ENCODE results near the gene NXPH2. TPM values are rescaled to one million over a fixed set of nuclear protein-coding genes. Genes with fewer than 3 reads are reported as not detected.

The NXPH2 gene
- total RNA-seq, 1 donor from 2014 or later: 25.7 TPM

- DNase-seq (ENCODE audit: low spot score in 2 of 2): no peak
- FAIRE-seq: no peak
Measured at GRCh38 chr2:138713069-138713496, 67.1 kb downstream of the NXPH2 start.

- FAIRE-seq (no peak), DNase-seq (ENCODE audit: low spot score in 2 of 2) (no peak)
Measured at GRCh38 chr2:138712212-138712979, 67.8 kb downstream of the NXPH2 start.

- no peak for DNase-seq (ENCODE audit: low spot score in 2 of 2)
- no peak for FAIRE-seq
Measured at GRCh38 chr2:138711812-138712211, 68.4 kb downstream of the NXPH2 start.

- DNase-seq (ENCODE audit: low spot score in 2 of 2) (no peak), FAIRE-seq (no peak)
Measured at GRCh38 chr2:138708682-138709241, 71.4 kb downstream of the NXPH2 start.

GRCh38 chr2:138707392-138708074 lies 72.7 kb downstream of the NXPH2 start:
- DNase-seq (ENCODE audit: low spot score in 2 of 2) (no peak), FAIRE-seq (no peak)

- FAIRE-seq: no peak
- no peak for DNase-seq (ENCODE audit: low spot score in 2 of 2)
Measured at GRCh38 chr2:138703242-138703641, 76.9 kb downstream of the NXPH2 start.

- FAIRE-seq (no peak), DNase-seq (ENCODE audit: low spot score in 2 of 2) (no peak)
Measured at GRCh38 chr2:138700716-138701115, 79.5 kb downstream of the NXPH2 start.

- DNase-seq (ENCODE audit: low spot score in 2 of 2) (no peak), FAIRE-seq (no peak)
Measured at GRCh38 chr2:138699421-138699820, 80.8 kb downstream of the NXPH2 start.

- FAIRE-seq (no peak), DNase-seq (ENCODE audit: low spot score in 2 of 2) (no peak)
Measured at GRCh38 chr2:138698428-138698827, 81.8 kb downstream of the NXPH2 start.

- no peak for DNase-seq (ENCODE audit: low spot score in 2 of 2)
- FAIRE-seq: no peak
Measured at GRCh38 chr2:138691667-138692066, 88.5 kb downstream of the NXPH2 start.

GRCh38 chr2:138689705-138690104 lies 90.5 kb downstream of the NXPH2 start:
- DNase-seq (ENCODE audit: low spot score in 2 of 2): no peak
- no peak for FAIRE-seq

- FAIRE-seq (no peak), DNase-seq (ENCODE audit: low spot score in 2 of 2) (no peak)
Measured at GRCh38 chr2:138682163-138682562, 98.0 kb downstream of the NXPH2 start.

GRCh38 chr2:138677221-138677620 lies 103.0 kb downstream of the NXPH2 start:
- FAIRE-seq (no peak), DNase-seq (ENCODE audit: low spot score in 2 of 2) (no peak)

- DNase-seq (ENCODE audit: low spot score in 2 of 2) (no peak), FAIRE-seq (no peak)
Measured at GRCh38 chr2:138676619-138677021, 103.6 kb downstream of the NXPH2 start.

- DNase-seq (ENCODE audit: low spot score in 2 of 2) (no peak), FAIRE-seq (no peak)
Measured at GRCh38 chr2:138671566-138671965, 108.6 kb downstream of the NXPH2 start.

- no peak for FAIRE-seq
- no peak for DNase-seq (ENCODE audit: low spot score in 2 of 2)
Measured at GRCh38 chr2:138670734-138671133, 109.5 kb downstream of the NXPH2 start.

GRCh38 chr2:138665937-138666336 lies 114.3 kb downstream of the NXPH2 start:
- DNase-seq (ENCODE audit: low spot score in 2 of 2): no peak
- no peak for FAIRE-seq

GRCh38 chr2:138658187-138658894 lies 121.8 kb downstream of the NXPH2 start:
- no peak for DNase-seq (ENCODE audit: low spot score in 2 of 2)
- FAIRE-seq: no peak

- no peak for FAIRE-seq
- DNase-seq (ENCODE audit: low spot score in 2 of 2): no peak
Measured at GRCh38 chr2:138654146-138654545, 126.0 kb downstream of the NXPH2 start.

- FAIRE-seq (no peak), DNase-seq (ENCODE audit: low spot score in 2 of 2) (no peak)
Measured at GRCh38 chr2:138652378-138652777, 127.8 kb downstream of the NXPH2 start.

GRCh38 chr2:138649571-138649970 lies 130.6 kb downstream of the NXPH2 start:
- FAIRE-seq (no peak), DNase-seq (ENCODE audit: low spot score in 2 of 2) (no peak)
